NCI-H2171 (cell line): ENCODE results near the gene DNAJC19.
"Not testable (repeated sequence)": the region's sequence is repeated elsewhere in the genome, so short reads cannot be mapped to it uniquely, and the experiment has no call there.

Source experiments
- DNase-seq: peaks from one replicate; lab custom pipeline; 2025; lab: John Stamatoyannopoulos, UW

DNAJC19 gene

DNA sequence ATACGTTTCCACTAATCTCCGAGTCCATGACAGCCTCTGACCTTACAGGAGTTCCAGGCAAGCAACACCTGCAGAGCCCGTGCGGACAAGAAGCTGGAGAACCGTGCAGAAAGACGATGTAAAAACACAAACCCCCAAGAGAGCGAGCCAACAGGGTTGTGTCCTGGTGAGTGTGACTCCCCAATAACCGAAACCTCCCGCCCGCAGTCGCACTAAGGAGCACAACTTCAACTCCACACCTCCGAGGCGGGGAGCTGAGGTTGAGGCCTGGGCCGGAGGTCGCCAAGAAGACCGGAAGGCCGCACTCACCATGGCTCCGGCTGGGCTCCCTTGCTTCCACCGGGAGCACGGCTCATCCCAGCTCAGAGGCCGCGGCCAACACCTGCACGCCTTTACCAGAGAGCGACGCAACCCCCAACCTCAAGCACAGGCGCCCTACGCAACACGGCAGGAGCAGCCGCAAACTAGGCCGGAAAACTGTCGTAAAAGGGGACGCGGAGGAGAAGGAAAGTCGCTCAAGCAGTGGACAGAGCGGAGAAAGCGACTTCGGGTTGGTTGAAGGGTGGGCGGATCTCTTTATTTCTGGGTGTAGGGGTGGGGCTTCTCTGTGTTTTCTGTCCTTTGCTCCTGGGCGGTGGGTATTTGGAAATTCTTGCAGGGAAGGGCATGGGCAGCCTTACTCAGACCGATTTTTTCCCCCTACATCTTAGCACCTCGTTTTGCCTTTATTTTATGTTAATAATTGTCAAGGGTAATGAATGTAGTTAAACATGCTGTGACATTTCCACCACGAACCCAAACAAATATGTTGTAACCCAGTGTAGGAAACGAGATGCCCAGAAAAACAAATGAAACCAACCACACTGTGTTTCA, at the start of gene DNAJC19:
TSS of gene DNAJC19 (minus strand) at position 446 of the 873 bp plus-strand sequence. CDS start at position 312, 134 bp downstream.
- peak; percentile 97 for DNase-seq

DNA sequence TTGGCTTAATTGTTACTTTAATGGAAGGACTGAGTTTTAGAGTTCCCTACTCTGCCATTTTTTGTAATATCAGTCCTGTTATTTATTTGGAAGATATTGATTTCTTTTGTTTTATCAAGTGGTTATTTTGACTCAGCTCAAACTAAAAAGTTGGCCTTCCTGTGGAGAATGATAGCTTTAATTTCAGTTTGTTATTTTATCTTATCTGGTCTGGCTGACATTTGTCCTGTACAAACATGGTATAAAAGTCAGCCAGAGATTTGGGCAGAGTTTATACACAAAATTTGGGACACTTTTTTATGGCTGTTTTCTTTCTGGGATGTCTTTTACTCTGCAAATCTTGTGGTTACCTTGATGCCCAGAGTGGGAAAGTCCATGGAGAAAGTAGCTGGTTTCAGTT, 41.4 kb upstream of the DNAJC19 start:
- no peak for DNase-seq

DNA sequence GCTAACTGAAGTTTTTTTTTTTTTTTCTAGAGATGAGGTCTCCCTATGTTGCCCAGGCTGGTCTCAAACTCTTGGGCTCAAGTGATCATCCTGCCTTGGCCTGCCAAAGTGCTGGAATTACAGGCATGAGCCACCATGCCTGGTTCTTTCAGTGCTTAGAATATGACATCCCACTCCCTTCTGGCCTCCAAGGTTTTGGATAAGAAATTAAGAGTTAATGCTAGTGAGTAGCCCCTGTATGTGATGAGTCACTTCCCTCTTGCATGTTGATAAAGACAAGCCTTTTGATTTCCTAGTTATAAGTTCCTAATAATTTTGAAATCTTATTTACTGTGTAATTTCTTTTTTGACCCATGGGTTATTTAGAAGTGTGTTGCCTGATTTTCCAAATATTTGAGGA, 35.7 kb upstream of the DNAJC19 start:
- no peak for DNase-seq

DNA sequence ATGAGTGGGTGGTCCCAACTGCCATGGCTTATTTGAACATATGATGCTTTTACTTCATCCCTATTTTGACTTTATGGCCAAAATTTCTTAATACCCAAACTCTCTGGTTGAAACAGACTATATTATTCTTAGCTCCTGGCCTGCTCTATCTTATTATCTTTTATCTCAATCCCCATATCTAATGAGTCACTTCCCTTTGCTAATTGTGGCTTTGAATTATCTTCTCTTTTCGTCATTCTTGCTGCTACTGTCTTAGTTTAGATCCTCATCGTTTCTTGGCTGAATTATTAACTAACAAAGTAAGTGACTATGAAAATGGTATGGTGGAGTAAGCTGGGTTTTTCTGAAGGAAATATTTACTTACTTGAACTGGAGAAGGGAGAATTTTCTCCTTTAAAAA, 28.2 kb upstream of the DNAJC19 start:
- DNase-seq = no peak

DNA sequence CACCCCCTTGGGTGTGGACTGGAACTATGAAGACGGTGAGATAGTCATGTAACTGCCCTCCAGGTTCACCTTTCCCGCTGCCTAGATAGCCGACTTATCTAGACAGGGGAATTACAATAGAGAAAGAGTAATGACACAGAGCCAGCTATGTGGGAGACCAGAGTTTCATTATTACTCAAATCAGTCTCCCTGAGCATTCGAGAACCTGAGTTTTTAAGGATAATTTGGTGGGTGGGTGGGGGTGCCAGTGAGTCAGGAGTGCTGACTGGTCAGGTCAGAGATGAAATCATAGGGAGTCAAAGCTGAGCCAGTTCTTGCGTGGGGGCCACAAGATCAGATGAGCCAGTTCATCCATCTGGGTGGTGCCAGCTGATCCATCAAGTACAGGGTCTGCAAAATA, 19.7 kb upstream of the DNAJC19 start:
- no peak for DNase-seq

DNA sequence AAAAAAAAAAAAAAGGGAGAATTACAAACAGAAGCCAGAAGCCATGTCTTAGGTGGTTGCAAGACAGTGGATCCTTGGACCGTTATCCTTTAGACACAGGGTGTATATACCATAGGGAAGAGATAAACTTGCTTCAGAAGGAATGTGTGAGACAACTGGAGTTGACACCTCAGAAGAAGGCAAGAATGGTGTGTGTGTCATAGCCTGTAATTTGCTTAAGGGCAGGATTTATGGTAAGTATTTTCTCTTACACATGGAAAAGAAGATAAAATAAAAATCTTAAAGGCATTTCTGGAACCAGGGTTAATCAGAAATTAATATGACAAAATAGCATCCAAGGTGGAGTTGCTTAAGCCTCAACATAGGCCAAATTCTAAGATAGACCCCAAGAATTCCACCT, 19.3 kb upstream of the DNAJC19 start:
- no peak for DNase-seq

DNA sequence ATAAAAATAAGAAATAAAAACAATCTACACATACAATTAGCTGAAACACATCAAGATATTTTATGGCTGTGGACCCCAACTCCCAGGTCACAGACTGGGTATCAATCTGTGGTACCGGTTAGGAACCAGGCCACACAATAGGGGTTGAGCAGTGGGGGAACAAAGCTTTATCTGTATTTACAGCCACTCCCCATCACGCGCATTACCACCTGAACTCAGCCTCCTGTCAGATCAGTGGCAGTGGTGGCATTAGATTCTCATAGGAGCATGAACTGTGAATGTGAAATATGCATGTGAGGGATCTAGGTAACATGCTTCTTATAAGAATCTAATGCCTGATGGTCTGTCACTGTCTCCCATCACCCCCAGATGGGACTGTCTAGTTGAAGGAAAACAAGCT, 17.7 kb upstream of the DNAJC19 start:
- no peak for DNase-seq

DNA sequence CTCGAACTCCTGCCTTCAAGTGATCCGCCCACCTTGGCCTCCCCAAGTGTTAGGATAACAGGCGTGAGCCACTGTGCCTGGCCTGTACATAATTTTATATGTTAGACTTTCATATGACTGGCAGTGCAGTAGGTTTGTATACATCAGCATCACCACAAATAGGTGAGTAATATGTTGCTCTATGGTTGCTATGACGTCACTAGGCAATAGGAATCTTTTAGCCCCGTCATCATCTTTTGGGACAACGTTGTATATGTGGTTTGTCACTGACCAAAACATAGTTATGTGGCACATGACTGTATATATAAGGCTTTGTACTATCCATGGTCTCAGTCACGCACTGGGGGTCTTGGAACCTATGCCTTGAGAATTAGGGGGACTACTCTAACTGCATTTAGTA, 17.0 kb upstream of the DNAJC19 start:
- DNase-seq = no peak

DNA sequence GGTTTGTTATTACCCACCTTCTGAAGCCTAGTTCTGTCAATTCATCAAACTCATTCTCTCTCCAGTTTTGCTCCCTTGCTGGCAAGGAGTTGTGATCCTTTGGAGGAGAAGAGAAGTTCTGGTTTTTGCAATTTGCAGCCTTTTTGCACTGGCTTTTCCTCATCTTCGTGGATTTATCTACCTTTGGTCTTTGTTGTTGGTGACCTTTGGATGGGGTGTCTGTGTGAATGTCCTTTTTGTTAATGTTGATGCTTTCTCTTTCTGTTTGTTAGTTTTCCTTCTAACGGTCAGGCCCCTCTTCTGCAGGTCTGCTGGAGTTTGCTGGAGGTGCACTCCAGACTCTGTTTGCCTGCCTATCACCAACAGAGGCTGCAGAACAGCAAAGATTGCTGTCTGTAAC, 13.9 kb upstream of the DNAJC19 start:
- not testable (repeated sequence) for DNase-seq

DNA sequence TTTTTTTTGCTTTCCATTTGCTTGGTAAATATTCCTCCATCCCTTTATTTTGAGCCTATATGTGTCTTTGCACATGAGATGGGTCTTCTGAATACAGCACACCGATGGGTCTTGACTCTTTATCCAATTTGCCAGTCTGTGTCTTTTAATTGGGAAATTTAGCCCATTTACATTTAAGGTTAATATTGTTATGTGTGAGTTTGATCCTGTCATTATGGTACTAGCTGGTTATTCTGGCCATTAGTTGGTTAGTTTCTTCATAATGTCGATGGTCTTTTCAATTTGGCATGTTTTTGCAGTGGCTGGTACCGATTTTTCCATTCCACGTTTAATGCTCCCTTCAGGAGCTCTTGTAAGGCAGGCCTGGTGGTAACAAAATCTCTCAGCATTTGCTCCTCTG, 12.8 kb upstream of the DNAJC19 start:
- DNase-seq = not testable (repeated sequence)

DNA sequence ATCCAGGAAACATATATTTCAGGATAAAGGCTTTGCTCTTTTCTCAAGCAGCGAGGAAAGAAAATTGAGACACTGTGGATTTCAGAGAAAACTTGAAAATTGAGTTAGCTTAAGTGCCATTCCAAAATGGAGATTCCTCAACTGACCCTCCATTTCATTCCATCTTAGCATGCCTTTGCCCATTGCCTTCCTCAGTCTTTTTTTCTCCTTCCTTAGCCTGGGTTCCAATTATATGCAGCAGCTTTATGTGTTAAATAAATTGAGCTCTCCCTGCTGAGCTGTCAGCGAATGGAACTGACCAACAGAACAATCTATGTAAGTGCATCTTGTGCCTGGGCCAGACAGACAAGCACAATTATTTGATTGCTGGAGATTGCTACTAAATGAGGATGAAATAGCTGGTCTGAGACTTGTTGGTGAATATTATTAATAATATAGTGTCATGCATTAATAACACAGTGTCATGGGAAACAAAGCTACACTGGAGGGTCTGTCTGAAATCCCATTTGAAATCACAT, 6.9 kb upstream of the DNAJC19 start:
- no peak for DNase-seq

DNA sequence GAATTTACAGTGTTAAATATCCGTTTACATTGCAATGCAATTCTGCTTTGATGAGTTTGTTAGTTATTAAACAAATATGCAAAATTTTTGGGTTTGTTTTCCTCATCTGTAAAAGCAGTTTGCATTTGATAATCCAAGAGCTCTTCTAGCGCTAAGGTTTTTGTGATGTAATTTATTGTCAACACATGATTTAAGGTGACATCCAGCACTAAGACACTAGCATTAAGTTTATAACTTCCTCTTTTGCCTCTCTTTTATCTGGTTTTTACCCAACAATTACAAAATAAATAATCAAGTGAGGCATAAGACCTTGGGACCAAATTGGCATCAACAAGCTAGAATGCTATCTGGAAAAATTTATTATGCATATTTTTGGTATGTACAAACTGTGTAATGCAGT, 969 bp upstream of the DNAJC19 start:
- DNase-seq = no peak

DNA sequence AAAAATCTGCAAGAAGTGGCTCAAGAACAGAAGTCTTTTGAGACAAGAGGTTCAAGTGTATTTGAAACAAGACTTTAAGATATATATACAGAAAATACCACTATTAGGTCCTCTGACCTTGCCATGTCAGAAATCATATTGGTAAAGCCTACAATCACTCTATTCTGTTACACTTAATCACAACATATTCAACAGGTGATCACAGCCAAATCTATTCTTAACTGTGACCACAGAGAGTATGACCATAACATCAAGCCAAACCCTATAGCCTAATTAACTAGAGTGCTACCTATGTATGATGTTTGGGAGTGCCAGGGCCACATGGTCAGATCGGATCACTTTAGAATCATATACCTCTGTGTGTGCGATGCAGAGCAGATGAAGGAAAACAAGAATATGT, 2.2 kb downstream of the DNAJC19 start:
- DNase-seq = no peak

DNA sequence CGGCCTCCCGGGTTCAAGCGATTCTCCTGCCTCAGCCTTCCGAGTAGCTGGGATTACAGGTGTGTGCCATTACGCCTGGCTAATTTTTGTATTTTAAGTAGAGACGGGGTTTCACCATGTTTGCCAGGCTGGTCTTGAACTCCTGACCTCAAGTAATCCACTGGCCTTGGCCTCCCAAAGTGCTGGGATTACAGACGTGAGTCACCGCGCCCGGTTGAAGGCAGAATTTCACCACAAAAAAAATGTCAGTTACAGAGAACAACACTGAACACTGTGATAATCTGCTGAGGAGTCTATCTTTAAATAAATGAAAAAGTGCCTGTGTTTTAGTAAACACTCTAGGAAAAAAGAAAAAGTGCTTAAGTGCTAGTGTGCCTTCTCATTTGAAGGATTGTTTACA, 3.2 kb downstream of the DNAJC19 start:
- not testable (repeated sequence) for DNase-seq

DNA sequence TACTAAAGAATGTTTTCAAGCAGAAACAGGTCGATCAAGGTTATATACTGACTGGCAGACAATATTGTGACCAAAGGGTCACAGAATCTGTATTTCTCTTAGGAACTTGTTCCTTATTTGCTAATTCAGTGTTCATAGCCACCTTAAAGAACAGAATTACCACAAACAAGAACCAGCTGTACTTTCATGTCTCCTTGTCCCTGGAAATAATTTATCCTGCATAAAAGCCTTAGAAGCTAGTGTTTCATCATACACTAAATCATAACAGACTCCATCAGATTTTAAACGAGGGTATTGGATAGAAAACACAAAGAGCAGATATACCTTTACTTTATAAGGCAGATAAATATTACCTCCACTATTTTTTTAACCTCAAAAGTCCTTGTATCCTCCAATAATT, 6.4 kb downstream of the DNAJC19 start:
- DNase-seq = no peak

DNA sequence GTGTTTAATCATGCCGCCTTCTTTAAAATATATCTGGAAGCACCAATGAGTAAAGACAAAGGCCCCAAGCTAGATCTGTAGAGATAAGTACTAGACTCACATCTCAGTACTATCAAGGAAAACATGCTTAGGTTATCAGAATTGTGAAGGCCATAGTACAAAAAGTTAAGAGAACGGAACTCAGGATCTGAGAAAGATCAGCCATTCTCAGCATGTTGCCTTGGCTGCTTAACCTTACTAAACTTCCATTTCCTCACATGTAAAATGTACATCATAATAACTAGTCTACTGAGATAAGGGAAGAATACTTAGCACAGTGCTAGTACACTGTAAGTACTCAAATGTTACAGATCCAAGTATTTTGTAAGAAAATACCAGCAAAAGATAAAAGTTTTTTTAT, 7.6 kb downstream of the DNAJC19 start:
- no peak for DNase-seq

DNA sequence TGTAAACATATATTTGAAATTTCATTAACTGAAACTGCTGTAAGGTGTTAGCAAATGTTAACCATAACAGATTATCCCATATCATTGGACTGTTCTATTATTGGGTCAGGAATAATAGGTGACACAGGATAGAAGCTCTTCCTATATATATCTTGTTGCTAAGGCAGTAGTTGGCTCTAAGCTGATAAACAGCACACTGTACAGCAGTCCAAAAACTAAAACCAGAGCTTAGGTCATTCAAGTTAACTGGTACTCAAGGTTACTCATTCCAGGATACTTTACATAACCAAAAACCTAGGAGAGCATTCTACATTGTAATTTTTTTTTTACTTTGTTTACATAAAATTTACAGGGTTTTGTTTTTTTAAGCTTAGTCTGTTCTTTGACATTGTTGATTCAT, 8.9 kb downstream of the DNAJC19 start:
- DNase-seq = no peak

DNA sequence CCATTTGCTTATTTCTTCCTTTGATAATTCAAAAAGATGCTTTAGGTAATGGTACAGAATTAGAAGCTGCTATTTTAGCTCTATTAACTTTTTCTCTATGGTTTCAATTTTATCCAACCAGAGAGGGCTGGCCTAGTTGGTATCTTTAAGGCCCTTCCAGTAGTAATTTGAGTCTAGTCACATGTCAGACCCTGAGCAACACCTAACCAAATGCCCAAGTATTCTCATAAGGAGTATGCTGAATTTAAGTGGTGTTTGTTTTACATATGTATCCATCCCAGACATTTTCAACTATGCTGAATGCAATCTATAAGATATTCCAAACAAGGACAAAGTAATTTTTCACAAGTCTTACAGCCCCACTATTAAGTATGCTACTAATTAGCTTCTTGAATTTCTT, 9.6 kb downstream of the DNAJC19 start:
- DNase-seq = no peak

DNA sequence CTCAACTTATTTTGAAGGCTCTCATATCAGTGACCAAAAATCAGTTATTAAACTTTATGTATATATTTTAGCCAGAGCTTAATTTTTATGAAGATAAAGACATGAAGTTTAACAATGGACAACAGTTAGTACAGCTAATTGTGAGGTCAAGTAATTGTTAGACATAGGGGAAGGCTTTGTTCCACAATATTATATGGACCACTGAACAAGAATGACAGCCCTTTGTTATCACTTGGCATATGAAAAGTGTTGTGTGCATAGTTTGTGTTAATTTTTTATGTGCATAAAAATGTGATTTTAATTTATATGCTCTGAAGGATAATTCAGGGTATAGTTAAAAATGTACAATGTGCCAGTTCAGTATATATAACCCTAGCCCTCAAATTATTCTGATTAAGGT, 12.0 kb downstream of the DNAJC19 start:
- DNase-seq = no peak

DNA sequence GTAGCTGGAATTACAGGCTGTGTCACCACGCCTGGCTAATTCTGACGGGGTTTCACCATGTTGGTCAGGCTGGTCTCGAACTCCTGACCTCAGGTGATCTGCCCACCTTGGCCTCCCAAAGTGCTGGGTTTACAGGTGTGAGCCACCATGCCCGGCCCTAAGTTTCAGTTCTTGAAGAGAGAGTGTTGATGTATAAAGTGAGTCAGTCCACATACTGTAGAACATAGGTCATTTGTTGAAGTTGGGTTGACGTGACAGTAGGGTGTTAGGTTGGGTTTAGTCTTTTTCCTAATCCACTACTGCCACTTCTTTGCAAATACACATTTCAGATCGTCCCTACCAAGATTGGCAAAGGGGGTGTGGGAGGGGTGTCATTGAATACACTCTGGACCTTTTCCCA, 15.2 kb downstream of the DNAJC19 start:
- no peak for DNase-seq

DNA sequence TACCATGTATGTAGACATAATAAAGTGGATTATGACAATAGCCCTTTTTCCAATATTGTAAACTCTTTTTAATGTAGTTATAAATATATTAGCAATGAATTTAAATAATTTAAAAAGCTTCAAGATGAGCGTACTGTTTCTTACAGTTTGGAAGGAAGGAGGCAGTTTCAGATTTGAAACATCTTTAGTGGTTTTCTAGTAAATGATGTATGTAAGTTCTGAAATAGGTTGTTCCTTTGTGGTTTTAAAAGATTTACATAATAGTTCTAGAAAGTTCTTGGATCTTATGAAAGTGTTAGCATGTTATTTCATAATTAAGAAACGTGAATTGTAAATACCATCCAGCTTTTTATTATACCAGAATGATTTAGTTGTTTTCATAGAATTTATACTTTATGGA, 16.0 kb downstream of the DNAJC19 start:
- DNase-seq = no peak

DNA sequence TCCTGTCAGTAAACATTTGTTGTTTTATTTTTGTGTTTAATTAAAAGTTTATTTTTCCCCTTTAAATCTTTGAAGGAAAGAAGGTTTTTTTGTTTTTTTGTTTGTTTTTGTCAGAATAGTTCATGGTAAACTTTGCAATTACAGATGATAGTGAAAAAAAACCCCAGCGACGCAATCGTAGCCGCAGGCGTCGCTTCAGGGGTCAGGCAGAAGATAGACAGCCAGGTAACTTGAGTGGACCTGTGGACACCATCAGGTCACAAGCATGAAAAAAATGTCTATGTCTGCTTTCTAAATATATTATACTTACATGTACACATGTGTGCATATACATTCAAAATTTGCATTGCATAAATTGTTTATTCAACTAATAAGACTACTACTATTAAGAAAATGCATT, 18.6 kb downstream of the DNAJC19 start:
- DNase-seq = no peak

DNA sequence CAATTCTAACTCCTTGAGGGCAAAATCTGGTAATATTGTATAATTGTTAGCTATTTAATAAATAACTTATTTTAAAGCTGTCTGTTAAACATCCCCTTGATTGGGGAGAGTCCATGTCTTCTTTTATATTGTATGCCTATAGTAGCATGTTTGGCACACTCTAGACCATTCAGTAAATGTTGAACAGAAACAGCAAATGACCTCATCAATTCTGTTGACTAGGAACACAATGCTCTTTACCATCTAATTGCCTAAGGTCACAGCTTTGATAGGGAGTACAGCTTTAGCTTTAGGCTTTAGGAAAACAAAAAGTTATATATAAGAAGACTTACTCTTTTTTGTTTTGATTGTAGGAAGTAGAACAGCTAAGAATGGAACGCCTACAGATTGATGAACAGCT, 27.0 kb downstream of the DNAJC19 start:
- DNase-seq = no peak

DNA sequence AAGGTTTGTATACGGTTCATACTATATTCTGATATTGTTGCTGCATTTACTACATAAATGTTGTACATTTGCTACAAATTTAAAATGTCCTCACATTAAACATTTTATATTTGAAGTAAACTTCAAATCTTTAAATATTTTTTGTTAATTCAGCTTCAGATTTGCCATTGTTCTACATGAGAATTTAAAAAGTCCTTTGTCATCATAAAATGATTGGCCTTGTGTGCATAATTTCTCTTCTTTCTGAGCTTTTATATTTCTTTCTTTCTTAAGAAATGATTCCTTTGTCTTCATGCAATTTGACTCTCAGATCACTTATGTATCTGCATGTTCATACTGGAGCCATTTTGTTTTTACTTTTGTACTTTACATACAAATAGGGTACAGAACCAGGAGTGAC, 28.0 kb downstream of the DNAJC19 start:
- no peak for DNase-seq
